ENCODE results near the gene APOD. TPM values are rescaled to one million over a fixed set of nuclear protein-coding genes. Genes with fewer than 3 reads are reported as not detected.

The APOD gene
- total and polyA plus RNA-seq, 9 of the 15 experiments (the other 6 are each of a cell fraction or from before 2014, with no cell fraction given) = 0.18 to 0.50 (median 0.35) TPM; not detected in 1

GRCh38 chr3:195550723-195551122 is 33.0 kb downstream of the APOD start (continued):
- TF ChIP-seq MYNN (IDR thresholded peaks at IDR 0.05) (no peak), MYNN (CRISPR knock-in tag; IDR thresholded peaks at IDR 0.05) (no peak), E2F5 (CRISPR knock-in tag; IDR thresholded peaks at IDR 0.05) (no peak), ZNF121 (CRISPR knock-in tag; conservative IDR thresholded peaks at IDR 0.05) (no peak), PYGO2 (tag; IDR thresholded peaks at IDR 0.05) (no peak), ZC3H8 (IDR thresholded peaks at IDR 0.05) (no peak), MYC (IDR thresholded peaks at IDR 0.05; ENCODE audit: low read depth, low read length) (no peak), MYC (CRISPR knock-in tag; IDR thresholded peaks at IDR 0.05; ENCODE audit: borderline replicate concordance, low read depth) (no peak), SNRNP70 (optimal IDR thresholded peaks at IDR 0.05; ENCODE audit: low read depth, low read length) (no peak)

- no peaks in the 10 kb centered on the region for H3K36me3 ChIP-seq (ENCODE audit: control insufficient read depth, insufficient read depth, low read length)
- intact Hi-C loops (cut with micrococcal nuclease) = loop anchor here (10.0 kb wide), 1 partner anchor 165 kb away; no protein-coding TSS in a partner anchor
- 27% methylated on average over 9 of the region's 9 CpGs for WGBS (ENCODE audit: insufficient coverage, low coverage, missing lambda C conversion rate)
- ATAC-seq (no peak), FAIRE-seq (no peak), DNase-seq (ENCODE audit: extremely low read depth in 1 of 4, low spot score in 3 of 4) (no peak)
- POLR2A ChIA-PET = interaction anchor here (0.7 to 1.2 kb wide), 2 partner anchors 8 to 352 kb away, joined by 3 to 4 read pairs; no protein-coding TSS in a partner anchor
- peaks cover 3 to 12% of the 10 kb centered on the region in 2 experiments; a peak in 2 of 5 replicates for H3K4me1 ChIP-seq (replicated peaks in 1 of 2; ENCODE audit: control insufficient read depth in 2 of 2, insufficient read depth in 2 of 2, low read length in 2 of 2)
- H3K79me2 ChIP-seq (ENCODE audit: control insufficient read depth, insufficient read depth, low read length) = no peaks in the 10 kb centered on the region
- H2AFZ ChIP-seq (ENCODE audit: low read depth, low read length) = 0 out of 2 replicates have a peak overlapping the region, but pooled peaks have one; percentile 14
- no peak overlapping the region for H3K4me2 ChIP-seq (ENCODE audit: insufficient read depth, low read length)
- no peak overlapping the region; a peak in 1 of 4 replicates for H3K9ac ChIP-seq (ENCODE audit: insufficient read depth in 1 of 2, low read depth in 2 of 2, low read length in 2 of 2)
- in situ Hi-C loops (cut with MboI) = no loop called here
- H3K4me3 ChIP-seq = no peak overlapping the region
- BruUV-seq (replicated peaks) = no TSS peak
- no peaks in the 10 kb centered on the region for H3K9me1 ChIP-seq (ENCODE audit: control insufficient read depth, insufficient read depth, low read length)
- CTCF ChIA-PET (ENCODE audit: low intra/inter-chr PET ratio) = no interaction called here
- H3K9me3 ChIP-seq (replicated peaks; ENCODE audit: control insufficient read depth, insufficient read depth, low read depth, low read length) = no peaks in the 10 kb centered on the region
- H4K20me1 ChIP-seq (replicated peaks; ENCODE audit: control insufficient read depth, insufficient read depth, low read length) = no peaks in the 10 kb centered on the region
- H3K27me3 ChIP-seq (ENCODE audit: control insufficient read depth in 2 of 2, insufficient read depth in 2 of 2, low read length in 2 of 2) = peaks cover 2 to 13% of the 10 kb centered on the region in 2 experiments; a peak in 2 of 5 replicates
- no peak overlapping the region for H3K27ac ChIP-seq (ENCODE audit: extremely low read depth, low read depth, low read length)
- TF ChIP-seq ZNF280A (IDR thresholded peaks at IDR 0.05; ENCODE audit: low read depth, partially characterized antibody) (no peak), ZBTB8A (IDR thresholded peaks at IDR 0.05; ENCODE audit: partially characterized antibody) (no peak)
- TF ChIP-seq, protein P1, sequence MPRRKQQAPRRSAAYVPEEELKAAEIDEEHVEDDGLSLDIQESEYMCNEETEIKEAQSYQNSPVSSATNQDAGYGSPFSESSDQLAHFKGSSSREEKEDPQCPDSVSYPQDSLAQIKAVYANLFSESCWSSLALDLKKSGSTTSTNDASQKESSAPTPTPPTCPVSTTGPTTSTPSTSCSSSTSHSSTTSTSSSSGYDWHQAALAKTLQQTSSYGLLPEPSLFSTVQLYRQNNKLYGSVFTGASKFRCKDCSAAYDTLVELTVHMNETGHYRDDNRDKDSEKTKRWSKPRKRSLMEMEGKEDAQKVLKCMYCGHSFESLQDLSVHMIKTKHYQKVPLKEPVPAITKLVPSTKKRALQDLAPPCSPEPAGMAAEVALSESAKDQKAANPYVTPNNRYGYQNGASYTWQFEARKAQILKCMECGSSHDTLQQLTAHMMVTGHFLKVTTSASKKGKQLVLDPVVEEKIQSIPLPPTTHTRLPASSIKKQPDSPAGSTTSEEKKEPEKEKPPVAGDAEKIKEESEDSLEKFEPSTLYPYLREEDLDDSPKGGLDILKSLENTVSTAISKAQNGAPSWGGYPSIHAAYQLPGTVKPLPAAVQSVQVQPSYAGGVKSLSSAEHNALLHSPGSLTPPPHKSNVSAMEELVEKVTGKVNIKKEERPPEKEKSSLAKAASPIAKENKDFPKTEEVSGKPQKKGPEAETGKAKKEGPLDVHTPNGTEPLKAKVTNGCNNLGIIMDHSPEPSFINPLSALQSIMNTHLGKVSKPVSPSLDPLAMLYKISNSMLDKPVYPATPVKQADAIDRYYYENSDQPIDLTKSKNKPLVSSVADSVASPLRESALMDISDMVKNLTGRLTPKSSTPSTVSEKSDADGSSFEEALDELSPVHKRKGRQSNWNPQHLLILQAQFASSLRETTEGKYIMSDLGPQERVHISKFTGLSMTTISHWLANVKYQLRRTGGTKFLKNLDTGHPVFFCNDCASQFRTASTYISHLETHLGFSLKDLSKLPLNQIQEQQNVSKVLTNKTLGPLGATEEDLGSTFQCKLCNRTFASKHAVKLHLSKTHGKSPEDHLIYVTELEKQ (CRISPR knock-in tag; IDR thresholded peaks at IDR 0.05) = no peak
Observed at GRCh38 chr3:195549931-195550519, 33.7 kb downstream of the APOD start.
